Measurements from ENCODE around the gene PHB1. TPM values are rescaled to one million over a fixed set of nuclear protein-coding genes. Genes with fewer than 3 reads are reported as not detected.

Gene PHB1
- total RNA-seq, 4 donors from 2014 or later: 86.9 to 139 (median 111) TPM

DNA sequence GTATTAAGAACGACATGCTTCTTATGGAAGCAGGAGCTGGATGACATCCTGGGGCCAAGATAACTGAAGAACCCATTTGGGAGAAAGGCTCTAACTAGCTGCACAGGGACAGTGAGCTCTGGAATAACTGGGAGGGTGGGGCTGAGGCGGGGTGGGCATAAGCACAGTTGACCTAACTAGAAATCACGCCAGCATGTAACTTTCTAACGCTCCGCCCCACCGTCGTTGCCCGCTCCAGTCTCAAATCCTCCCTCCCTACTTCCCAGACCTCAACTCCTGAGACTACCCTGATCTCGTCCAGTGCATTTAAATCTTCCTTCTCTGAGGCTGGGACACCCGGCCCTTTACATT is 436 bp downstream of the PHB1 start:
- DNase-seq (ENCODE audit: low spot score) (no peak), ATAC-seq (ENCODE audit: low FRiP score) (peak; percentile 9)
- no peak for TF ChIP-seq CTCF (IDR thresholded peaks at IDR 0.05)

GRCh38 chr17:49409066-49409465 is 5.6 kb downstream of the PHB1 start:
- DNase-seq (ENCODE audit: low spot score) (no peak), ATAC-seq (ENCODE audit: low FRiP score) (no peak)

DNA sequence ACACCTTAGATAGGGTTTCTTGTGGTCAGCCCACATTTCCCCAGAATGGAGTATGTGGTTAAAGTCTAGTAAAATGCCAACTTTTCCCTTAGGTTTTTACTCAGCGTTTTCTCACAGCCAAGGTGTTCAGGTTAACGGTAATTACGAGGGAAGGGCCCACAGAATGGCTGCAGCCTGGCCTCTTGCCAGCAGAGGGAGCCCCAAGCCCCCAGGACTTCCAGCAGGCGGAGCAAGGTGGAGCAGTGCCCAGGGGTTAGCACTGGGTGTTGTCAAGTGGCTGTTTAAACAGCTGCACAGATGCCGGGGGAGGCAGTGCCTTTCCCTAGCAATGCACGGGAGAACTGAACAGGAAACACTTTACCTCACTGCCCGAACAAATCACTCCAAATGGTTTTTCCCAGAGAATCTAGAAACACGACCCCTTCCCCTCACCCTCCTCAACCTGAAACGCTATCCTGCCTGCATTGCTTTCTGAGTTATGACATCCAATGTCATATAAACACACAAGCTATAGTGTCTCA is 6.6 kb downstream of the PHB1 start:
- peak in 1 of 3 donors; percentile 14 for TF ChIP-seq CTCF (IDR thresholded peaks at IDR 0.05)
- DNase-seq (ENCODE audit: low spot score): peak; percentile 45
- ATAC-seq (ENCODE audit: low FRiP score): peak; percentile 64

More at GRCh38 chr17:49409066-49409465, 5.6 kb downstream of the PHB1 start:
- TF ChIP-seq CTCF (IDR thresholded peaks at IDR 0.05): no peak

DNA sequence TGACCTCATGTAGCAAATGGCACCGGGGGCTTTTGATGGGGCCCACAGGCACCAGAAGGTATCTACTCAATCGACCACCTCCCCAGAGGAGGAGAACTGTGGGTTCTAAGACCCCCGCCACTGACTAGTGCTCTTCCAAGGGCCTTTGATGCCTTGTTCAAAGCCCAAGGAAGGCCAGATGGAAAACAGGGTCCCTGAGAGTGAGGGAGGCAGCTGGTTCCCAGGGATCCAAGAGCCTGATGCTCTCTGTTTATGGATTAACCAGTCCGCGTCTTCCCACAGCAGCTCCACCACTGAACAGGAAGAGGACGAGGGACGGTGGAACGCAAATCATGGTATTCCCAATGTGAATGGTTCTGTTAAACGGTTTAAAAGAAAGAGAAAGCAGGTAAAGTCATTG is 7.6 kb downstream of the PHB1 start:
- DNase-seq (ENCODE audit: low spot score): no peak
- no peak for TF ChIP-seq CTCF (IDR thresholded peaks at IDR 0.05)
- no peak for ATAC-seq (ENCODE audit: low FRiP score)

GRCh38 chr17:49406421-49407061 is 8.1 kb downstream of the PHB1 start:
- no peak for ATAC-seq (ENCODE audit: low FRiP score)
- no peak for DNase-seq (ENCODE audit: low spot score)
- TF ChIP-seq CTCF (IDR thresholded peaks at IDR 0.05): no peak

- DNase-seq (ENCODE audit: low spot score) (no peak), ATAC-seq (ENCODE audit: low FRiP score) (no peak)
- no peak for TF ChIP-seq CTCF (IDR thresholded peaks at IDR 0.05)
These were observed 9.8 kb downstream of the PHB1 start for GRCh38 chr17:49404906-49405305.

GRCh38 chr17:49404361-49404760 is 10.3 kb downstream of the PHB1 start:
- DNase-seq (ENCODE audit: low spot score) (no peak), ATAC-seq (ENCODE audit: low FRiP score) (no peak)
- no peak for TF ChIP-seq CTCF (IDR thresholded peaks at IDR 0.05)

Measured in omental fat pad (tissue), 4 donors.